ENCODE data around the gene PTGFRN. TPM values are rescaled to one million over a fixed set of nuclear protein-coding genes. Genes with fewer than 3 reads are reported as not detected.

The PTGFRN gene
- total RNA-seq, 1 donor from 2014 or later: 52.9 TPM

DNA sequence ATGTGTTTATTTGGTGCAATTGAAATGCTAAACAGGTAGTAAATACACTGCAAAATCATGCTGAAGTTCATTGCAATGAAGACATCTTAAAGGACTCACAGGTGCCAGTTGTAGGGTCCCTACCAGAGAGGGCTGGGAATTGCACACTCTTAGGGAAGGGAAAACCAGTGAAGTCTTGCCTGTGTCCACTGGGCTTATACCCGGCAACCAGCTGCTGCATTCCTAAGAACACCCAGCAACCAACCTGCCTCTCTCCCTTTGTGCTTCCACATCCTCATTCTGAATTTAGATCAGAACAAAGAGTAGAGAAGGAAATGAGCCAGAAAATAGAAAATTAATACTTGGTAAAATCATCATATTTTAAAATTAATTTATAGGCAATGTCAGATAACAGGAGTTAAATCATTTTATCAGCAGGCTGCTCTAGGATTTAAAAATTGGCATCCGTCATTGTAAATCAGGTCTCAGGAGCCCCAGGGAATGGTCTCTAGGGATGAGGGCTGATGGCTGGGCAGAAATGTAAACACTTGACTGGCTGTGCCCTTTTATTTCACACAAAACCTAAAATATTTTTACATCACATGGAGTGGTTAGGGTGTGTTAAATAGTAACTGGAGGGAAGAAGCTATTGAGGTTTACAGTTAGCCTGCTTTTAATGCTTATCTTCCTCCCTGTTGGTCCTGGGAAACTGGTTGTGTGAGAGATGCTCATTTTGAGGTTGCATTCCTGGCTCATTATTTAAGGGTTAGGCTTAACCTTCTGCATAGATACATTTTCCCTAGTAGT, 31.3 kb downstream of the PTGFRN start:
- DNase-seq (ENCODE audit: extremely low spot score, unreplicated experiment): no peak
- Mint-ChIP-seq H3K9me3 (ENCODE audit: unreplicated experiment) (no peaks in the 10 kb centered on the region), H3K27ac (ENCODE audit: unreplicated experiment) (no peak overlapping the region), H3K27me3 (ENCODE audit: unreplicated experiment) (no peaks in the 10 kb centered on the region), H3K4me3 (ENCODE audit: unreplicated experiment) (no peak overlapping the region), H3K36me3 (ENCODE audit: unreplicated experiment) (peaks cover 4% of the 10 kb centered on the region), H3K4me1 (ENCODE audit: unreplicated experiment) (peaks cover 9% of the 10 kb centered on the region)
- TF ChIP-seq, protein P1, sequence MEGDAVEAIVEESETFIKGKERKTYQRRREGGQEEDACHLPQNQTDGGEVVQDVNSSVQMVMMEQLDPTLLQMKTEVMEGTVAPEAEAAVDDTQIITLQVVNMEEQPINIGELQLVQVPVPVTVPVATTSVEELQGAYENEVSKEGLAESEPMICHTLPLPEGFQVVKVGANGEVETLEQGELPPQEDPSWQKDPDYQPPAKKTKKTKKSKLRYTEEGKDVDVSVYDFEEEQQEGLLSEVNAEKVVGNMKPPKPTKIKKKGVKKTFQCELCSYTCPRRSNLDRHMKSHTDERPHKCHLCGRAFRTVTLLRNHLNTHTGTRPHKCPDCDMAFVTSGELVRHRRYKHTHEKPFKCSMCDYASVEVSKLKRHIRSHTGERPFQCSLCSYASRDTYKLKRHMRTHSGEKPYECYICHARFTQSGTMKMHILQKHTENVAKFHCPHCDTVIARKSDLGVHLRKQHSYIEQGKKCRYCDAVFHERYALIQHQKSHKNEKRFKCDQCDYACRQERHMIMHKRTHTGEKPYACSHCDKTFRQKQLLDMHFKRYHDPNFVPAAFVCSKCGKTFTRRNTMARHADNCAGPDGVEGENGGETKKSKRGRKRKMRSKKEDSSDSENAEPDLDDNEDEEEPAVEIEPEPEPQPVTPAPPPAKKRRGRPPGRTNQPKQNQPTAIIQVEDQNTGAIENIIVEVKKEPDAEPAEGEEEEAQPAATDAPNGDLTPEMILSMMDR (IDR thresholded peaks at IDR 0.05): no peak

DNA sequence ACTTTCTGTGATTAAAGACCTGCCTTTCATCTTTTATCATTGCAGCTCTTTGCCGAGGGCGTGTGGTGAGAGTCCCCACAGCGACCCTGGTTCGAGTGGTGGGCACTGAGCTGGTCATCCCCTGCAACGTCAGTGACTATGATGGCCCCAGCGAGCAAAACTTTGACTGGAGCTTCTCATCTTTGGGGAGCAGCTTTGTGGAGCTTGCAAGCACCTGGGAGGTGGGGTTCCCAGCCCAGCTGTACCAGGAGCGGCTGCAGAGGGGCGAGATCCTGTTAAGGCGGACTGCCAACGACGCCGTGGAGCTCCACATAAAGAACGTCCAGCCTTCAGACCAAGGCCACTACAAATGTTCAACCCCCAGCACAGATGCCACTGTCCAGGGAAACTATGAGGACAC, 32.0 kb downstream of the PTGFRN start:
- Mint-ChIP-seq H3K4me1 (ENCODE audit: unreplicated experiment) (peaks cover 9% of the 10 kb centered on the region), H3K36me3 (ENCODE audit: unreplicated experiment) (peaks cover 4% of the 10 kb centered on the region), H3K27me3 (ENCODE audit: unreplicated experiment) (no peaks in the 10 kb centered on the region), H3K4me3 (ENCODE audit: unreplicated experiment) (no peak overlapping the region), H3K9me3 (ENCODE audit: unreplicated experiment) (no peaks in the 10 kb centered on the region), H3K27ac (ENCODE audit: unreplicated experiment) (no peak overlapping the region)
- DNase-seq (ENCODE audit: extremely low spot score, unreplicated experiment): no peak
- TF ChIP-seq, protein P1 (IDR thresholded peaks at IDR 0.05): no peak

DNA sequence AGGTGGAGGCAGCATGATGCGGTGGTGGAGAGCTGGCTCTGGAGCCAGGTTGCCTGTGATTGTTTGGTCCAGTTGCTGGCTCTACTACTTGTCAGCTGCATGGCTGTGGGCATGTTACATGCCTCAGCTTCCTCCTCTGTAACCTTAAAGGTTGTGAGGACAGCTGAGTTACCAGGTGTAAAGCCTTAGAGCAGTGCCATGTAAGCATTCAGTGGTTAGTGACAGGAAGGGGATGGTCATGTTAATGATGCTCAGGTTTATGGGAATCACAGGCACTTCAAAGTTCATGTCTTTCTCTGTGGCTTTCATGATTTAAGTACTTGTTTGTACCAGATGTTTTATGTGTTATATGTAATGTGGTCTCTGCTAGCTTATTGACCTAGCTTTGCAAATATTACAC, 32.6 kb downstream of the PTGFRN start:
- Mint-ChIP-seq H3K36me3 (ENCODE audit: unreplicated experiment) (peaks cover 4% of the 10 kb centered on the region), H3K9me3 (ENCODE audit: unreplicated experiment) (no peaks in the 10 kb centered on the region), H3K4me3 (ENCODE audit: unreplicated experiment) (no peak overlapping the region), H3K27me3 (ENCODE audit: unreplicated experiment) (no peaks in the 10 kb centered on the region), H3K27ac (ENCODE audit: unreplicated experiment) (no peak overlapping the region), H3K4me1 (ENCODE audit: unreplicated experiment) (peaks cover 9% of the 10 kb centered on the region)
- TF ChIP-seq, protein P1 (IDR thresholded peaks at IDR 0.05): no peak
- no peak for DNase-seq (ENCODE audit: extremely low spot score, unreplicated experiment)

DNA sequence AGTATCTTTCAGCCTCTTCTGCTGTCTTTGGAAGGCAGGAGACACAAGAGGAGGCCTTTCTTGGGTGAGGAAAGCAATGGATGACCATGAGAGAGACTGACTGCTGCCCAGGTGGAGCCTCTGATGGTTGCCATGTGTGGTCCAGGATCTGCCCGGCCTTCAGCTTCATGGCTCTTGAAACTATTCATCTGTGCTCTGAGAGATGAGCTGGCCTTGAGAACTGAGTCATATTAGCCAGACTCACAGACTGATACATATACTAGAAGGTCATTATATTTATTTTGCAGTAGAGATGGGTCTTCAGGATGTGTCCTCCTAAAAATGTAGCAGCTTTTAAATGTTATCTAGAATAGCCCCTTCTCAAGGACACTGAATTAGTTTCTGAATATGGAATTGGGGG, 33.7 kb downstream of the PTGFRN start:
- TF ChIP-seq, protein P1 (IDR thresholded peaks at IDR 0.05): no peak
- H3K9me3 Mint-ChIP-seq (ENCODE audit: unreplicated experiment): no peaks in the 10 kb centered on the region
- H3K27me3 Mint-ChIP-seq (ENCODE audit: unreplicated experiment): no peaks in the 10 kb centered on the region
- DNase-seq (ENCODE audit: extremely low spot score, unreplicated experiment): no peak
- H3K36me3 Mint-ChIP-seq (ENCODE audit: unreplicated experiment): peaks cover 6% of the 10 kb centered on the region
- no peak overlapping the region for H3K27ac Mint-ChIP-seq (ENCODE audit: unreplicated experiment)
- peaks cover 9% of the 10 kb centered on the region for H3K4me1 Mint-ChIP-seq (ENCODE audit: unreplicated experiment)
- H3K4me3 Mint-ChIP-seq (ENCODE audit: unreplicated experiment): no peak overlapping the region

DNA sequence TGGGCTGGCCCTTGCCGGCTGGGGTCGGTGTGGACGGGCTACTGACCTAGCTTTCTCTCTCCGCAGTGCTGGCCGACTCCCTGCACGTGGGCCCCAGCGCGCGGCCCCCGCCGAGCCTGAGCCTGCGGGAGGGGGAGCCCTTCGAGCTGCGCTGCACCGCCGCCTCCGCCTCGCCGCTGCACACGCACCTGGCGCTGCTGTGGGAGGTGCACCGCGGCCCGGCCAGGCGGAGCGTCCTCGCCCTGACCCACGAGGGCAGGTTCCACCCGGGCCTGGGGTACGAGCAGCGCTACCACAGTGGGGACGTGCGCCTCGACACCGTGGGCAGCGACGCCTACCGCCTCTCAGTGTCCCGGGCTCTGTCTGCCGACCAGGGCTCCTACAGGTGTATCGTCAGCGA, 34.9 kb downstream of the PTGFRN start:
- Mint-ChIP-seq H3K36me3 (ENCODE audit: unreplicated experiment) (peaks cover 5% of the 10 kb centered on the region), H3K27me3 (ENCODE audit: unreplicated experiment) (no peaks in the 10 kb centered on the region), H3K4me1 (ENCODE audit: unreplicated experiment) (peaks cover 9% of the 10 kb centered on the region), H3K27ac (ENCODE audit: unreplicated experiment) (no peak overlapping the region), H3K4me3 (ENCODE audit: unreplicated experiment) (no peak overlapping the region), H3K9me3 (ENCODE audit: unreplicated experiment) (no peaks in the 10 kb centered on the region)
- no peak for DNase-seq (ENCODE audit: extremely low spot score, unreplicated experiment)
- TF ChIP-seq, protein P1 (IDR thresholded peaks at IDR 0.05): no peak

Measured in osteocyte (in vitro differentiated cells).